Neural progenitor cell (in vitro differentiated cells): ENCODE data around the gene LRRK2. TPM values are rescaled to one million over a fixed set of nuclear protein-coding genes. Genes with fewer than 3 reads are reported as not detected.

Experiments used
- DNase-seq: peaks from one replicate; pipeline ENCODE4 v3.0.0-alpha.2; 2016; ENCODE audit warnings: low spot score
- H2AFZ ChIP-seq: fragments of 200-600 bp; sonication (generic); replicated peaks from 2 replicates; pipeline ENCODE4 v1.6.1; 2016; ENCODE audit warnings: antibody characterized with exemption
- H3F3A ChIP-seq: fragments of 200-600 bp; sonication (generic); 2 replicates; pipeline ENCODE4 v1.6.1; 2016; ENCODE audit warnings: antibody characterized with exemption, low read depth
- H3K27ac ChIP-seq: fragments of 200-600 bp; sonication (generic); 2 replicates; pipeline ENCODE4 v1.5.1; 2016; ENCODE audit warnings: mild to moderate bottlenecking
- H3K27me3 ChIP-seq: fragments of 200-600 bp; sonication (generic); 2 replicates; pipeline ENCODE4 v1.6.1; 2016; ENCODE audit warnings: mild to moderate bottlenecking, moderate library complexity
- H3K36me3 ChIP-seq: fragments of 200-600 bp; sonication (generic); 2 replicates; pipeline ENCODE4 v1.5.1; 2016
- H3K4me1 ChIP-seq: fragments of 200-600 bp; sonication (generic); 2 replicates; pipeline ENCODE4 v1.6.1; 2016; ENCODE audit warnings: mixed run types
- H3K4me2 ChIP-seq: fragments of 200-600 bp; sonication (generic); 2 replicates; pipeline ENCODE4 v1.6.1; 2016
- H3K4me3 ChIP-seq: fragments of 200-600 bp; sonication (generic); 2 replicates; pipeline ENCODE4 v1.5.1; 2016
- H3K79me2 ChIP-seq: fragments of 200-600 bp; sonication (generic); 2 replicates; pipeline ENCODE4 v1.6.1; 2016; ENCODE audit warnings: low read depth
- H3K9ac ChIP-seq: fragments of 200-600 bp; sonication (generic); 2 replicates; pipeline ENCODE4 v1.6.1; 2016
- H3K9me3 ChIP-seq: fragments of 200-600 bp; sonication (generic); 2 replicates; pipeline ENCODE4 v1.5.1; 2016; ENCODE audit warnings: low read depth
- H4K20me1 ChIP-seq: fragments of 200-600 bp; sonication (generic); 2 replicates; pipeline ENCODE4 v1.6.1; 2016; ENCODE audit warnings: low read depth
- H3K27ac Mint-ChIP-seq: 3 replicates; pipeline ENCODE4 v1.8.0; 2021; ENCODE audit warnings: mixed read lengths
- H3K27me3 Mint-ChIP-seq: 2 replicates; pipeline ENCODE4 v1.8.0; 2022; ENCODE audit warnings: low read depth, mild to moderate bottlenecking, inconsistent platforms, moderate library complexity, mixed read lengths; ENCODE audit not compliant: insufficient read depth
- H3K36me3 Mint-ChIP-seq: 3 replicates; pipeline ENCODE4 v1.8.0; 2021; ENCODE audit warnings: mixed read lengths
- H3K4me1 Mint-ChIP-seq: 3 replicates; pipeline ENCODE4 v1.8.0; 2021; ENCODE audit warnings: mixed read lengths
- H3K4me3 Mint-ChIP-seq: 3 replicates; pipeline ENCODE4 v1.8.0; 2021; ENCODE audit warnings: mild to moderate bottlenecking, moderate library complexity, mixed read lengths
- H3K9me3 Mint-ChIP-seq: 3 replicates; pipeline ENCODE4 v1.8.0; 2020; ENCODE audit warnings: mixed read lengths
- EZH2 ChIP-seq: fragments of 200-600 bp; sonication (generic); IDR thresholded peaks from 2 replicates; pipeline ENCODE4 v1.6.1; 2017; ENCODE audit warnings: antibody characterized with exemption, mild to moderate bottlenecking, moderate library complexity
- EZH2phosphoT487 ChIP-seq: fragments of 200-600 bp; sonication (generic); IDR thresholded peaks from 2 replicates; pipeline ENCODE4 v1.6.1; 2017; ENCODE audit warnings: antibody characterized with exemption
- total RNA-seq: library from RNA; depleted of rRNA; stranded (reverse); fragments of >200 nt; gene quantifications from 2 replicates; pipeline ENCODE4 v1.2.3, GENCODE V29; 2015; ENCODE audit warnings: low replicate concordance
- TF ChIP-seq, protein P1 (sequence below): fragments of 200-600 bp; sonication (generic); IDR thresholded peaks from 2 replicates; pipeline ENCODE4 v1.5.1; 2017; ENCODE audit warnings: antibody characterized with exemption, mild to moderate bottlenecking

LRRK2 gene
- total RNA-seq, 1 donor from 2014 or later = 0.11 TPM

DNA sequence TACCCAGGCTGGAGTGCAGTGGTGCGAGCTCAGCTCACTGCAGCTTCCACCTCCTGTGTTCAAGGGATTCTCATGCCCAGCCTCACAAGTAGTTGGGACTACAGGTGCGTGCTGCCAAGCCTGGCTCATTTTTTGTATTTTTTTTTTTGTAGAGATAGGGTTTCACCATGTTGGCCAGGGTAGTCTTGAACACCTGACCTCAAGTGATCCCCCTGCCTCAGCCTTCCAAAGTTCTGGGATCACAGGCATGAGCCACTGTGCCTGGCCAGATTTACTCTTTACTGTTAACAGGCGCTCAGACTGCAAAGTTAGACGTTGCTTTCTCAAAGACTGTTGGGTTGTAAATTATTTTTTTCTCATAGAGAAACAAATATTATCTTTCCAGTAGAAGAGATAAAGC is 46.1 kb upstream of the LRRK2 start:
- no peaks in the 10 kb centered on the region for H3K4me1 Mint-ChIP-seq
- Histone ChIP-seq H3K4me1 (no peaks in the 10 kb centered on the region), H3K4me2 (no peak overlapping the region), H2AFZ (no peak overlapping the region), H3K36me3 (no peaks in the 10 kb centered on the region), H3K4me3 (no peak overlapping the region), H3F3A (no peaks in the 10 kb centered on the region), H3K9ac (no peak overlapping the region), H3K9me3 (no peaks in the 10 kb centered on the region), H3K79me2 (no peaks in the 10 kb centered on the region), H3K27ac (no peak overlapping the region), H4K20me1 (no peaks in the 10 kb centered on the region), H3K27me3 (no peaks in the 10 kb centered on the region)
- TF ChIP-seq EZH2phosphoT487 = no peak
- TF ChIP-seq, protein P1, sequence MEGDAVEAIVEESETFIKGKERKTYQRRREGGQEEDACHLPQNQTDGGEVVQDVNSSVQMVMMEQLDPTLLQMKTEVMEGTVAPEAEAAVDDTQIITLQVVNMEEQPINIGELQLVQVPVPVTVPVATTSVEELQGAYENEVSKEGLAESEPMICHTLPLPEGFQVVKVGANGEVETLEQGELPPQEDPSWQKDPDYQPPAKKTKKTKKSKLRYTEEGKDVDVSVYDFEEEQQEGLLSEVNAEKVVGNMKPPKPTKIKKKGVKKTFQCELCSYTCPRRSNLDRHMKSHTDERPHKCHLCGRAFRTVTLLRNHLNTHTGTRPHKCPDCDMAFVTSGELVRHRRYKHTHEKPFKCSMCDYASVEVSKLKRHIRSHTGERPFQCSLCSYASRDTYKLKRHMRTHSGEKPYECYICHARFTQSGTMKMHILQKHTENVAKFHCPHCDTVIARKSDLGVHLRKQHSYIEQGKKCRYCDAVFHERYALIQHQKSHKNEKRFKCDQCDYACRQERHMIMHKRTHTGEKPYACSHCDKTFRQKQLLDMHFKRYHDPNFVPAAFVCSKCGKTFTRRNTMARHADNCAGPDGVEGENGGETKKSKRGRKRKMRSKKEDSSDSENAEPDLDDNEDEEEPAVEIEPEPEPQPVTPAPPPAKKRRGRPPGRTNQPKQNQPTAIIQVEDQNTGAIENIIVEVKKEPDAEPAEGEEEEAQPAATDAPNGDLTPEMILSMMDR = no peak
- DNase-seq = no peak
- no peaks in the 10 kb centered on the region for H3K27me3 Mint-ChIP-seq
- H3K36me3 Mint-ChIP-seq = no peaks in the 10 kb centered on the region
- H3K27ac Mint-ChIP-seq = no peak overlapping the region
- H3K4me3 Mint-ChIP-seq = no peak overlapping the region
- peaks cover 4% of the 10 kb centered on the region for H3K9me3 Mint-ChIP-seq

GRCh38 chr12:40181490-40181889 is 43.3 kb upstream of the LRRK2 start:
- no peak overlapping the region for H3K27ac Mint-ChIP-seq
- Histone ChIP-seq H3K36me3 (no peaks in the 10 kb centered on the region), H3K27me3 (no peaks in the 10 kb centered on the region), H3K9me3 (no peaks in the 10 kb centered on the region), H3K27ac (no peak overlapping the region), H4K20me1 (no peaks in the 10 kb centered on the region), H3K4me1 (no peaks in the 10 kb centered on the region), H3K79me2 (no peaks in the 10 kb centered on the region), H3K9ac (no peak overlapping the region), H3K4me2 (no peak overlapping the region), H3K4me3 (no peak overlapping the region), H2AFZ (no peak overlapping the region), H3F3A (no peaks in the 10 kb centered on the region)
- no peak overlapping the region for H3K4me3 Mint-ChIP-seq
- H3K36me3 Mint-ChIP-seq = no peaks in the 10 kb centered on the region
- H3K27me3 Mint-ChIP-seq = peaks cover 2% of the 10 kb centered on the region
- peaks cover 4% of the 10 kb centered on the region for H3K9me3 Mint-ChIP-seq
- no peak for TF ChIP-seq EZH2
- no peak for TF ChIP-seq EZH2phosphoT487
- TF ChIP-seq, protein P1 = no peak
- no peaks in the 10 kb centered on the region for H3K4me1 Mint-ChIP-seq
- DNase-seq = no peak

DNA sequence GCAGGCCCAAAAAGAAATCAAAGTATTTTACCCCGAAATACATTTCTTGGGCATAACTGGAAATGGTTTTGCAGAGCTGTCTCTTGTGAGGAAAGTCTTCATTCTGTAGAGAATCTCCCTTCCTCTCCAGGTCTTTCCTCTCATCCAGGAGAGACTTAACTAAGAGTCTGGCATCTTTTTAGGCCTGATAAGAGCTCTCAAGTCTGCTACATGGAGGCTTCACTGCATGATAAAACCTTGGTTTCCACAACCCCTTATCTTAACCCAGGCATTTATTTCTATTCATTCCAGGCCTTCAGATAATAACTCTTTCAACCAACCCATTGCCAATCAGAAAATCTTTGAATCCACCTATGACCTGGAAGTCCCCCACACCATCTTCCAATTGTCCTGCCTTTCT is 41.1 kb upstream of the LRRK2 start:
- no peak overlapping the region for H3K4me3 Mint-ChIP-seq
- H3K4me1 Mint-ChIP-seq = no peaks in the 10 kb centered on the region
- no peak overlapping the region for H3K27ac Mint-ChIP-seq
- H3K27me3 ChIP-seq = no peaks in the 10 kb centered on the region
- no peak overlapping the region for H2AFZ ChIP-seq
- H3K9me3 Mint-ChIP-seq = peaks cover 10% of the 10 kb centered on the region
- no peak for TF ChIP-seq EZH2phosphoT487
- TF ChIP-seq EZH2 = no peak
- TF ChIP-seq, protein P1 = no peak
- no peak overlapping the region for H3K4me3 ChIP-seq
- no peak overlapping the region for H3K27ac ChIP-seq
- H3K4me1 ChIP-seq = no peaks in the 10 kb centered on the region
- no peak for DNase-seq
- H3K9ac ChIP-seq = no peak overlapping the region
- no peaks in the 10 kb centered on the region for H3F3A ChIP-seq
- H3K9me3 ChIP-seq = no peaks in the 10 kb centered on the region
- H3K27me3 Mint-ChIP-seq = peaks cover 2% of the 10 kb centered on the region
- H4K20me1 ChIP-seq = no peaks in the 10 kb centered on the region
- H3K36me3 Mint-ChIP-seq = no peaks in the 10 kb centered on the region
- H3K79me2 ChIP-seq = no peaks in the 10 kb centered on the region
- no peaks in the 10 kb centered on the region for H3K36me3 ChIP-seq
- no peak overlapping the region for H3K4me2 ChIP-seq
